IMR-90 (cell line): ENCODE data around the gene LDLRAD3.

Experiments
- CTCF ChIP-seq: conservative IDR thresholded peaks from 2 replicates; pipeline ENCODE4 v1.5.1; 2012; ENCODE audit warnings: mild to moderate bottlenecking, low read depth, low read length, improper control_type of control experiment
- RFX5 ChIP-seq: IDR thresholded peaks from 2 replicates; pipeline ENCODE4 v1.8.0; 2012; ENCODE audit warnings: low read depth, mild to moderate bottlenecking, low read length, moderate library complexity
- SMC3 ChIP-seq: fragments of 150-350 bp; IDR thresholded peaks from 2 replicates; pipeline ENCODE4 v1.6.1; 2016; ENCODE audit warnings: low read depth, mild to moderate bottlenecking, antibody characterized with exemption, low read length, moderate library complexity

GRCh38 chr11:36006556-36006955, 62.7 kb downstream of the LDLRAD3 start:
- no peak for TF ChIP-seq CTCF
- TF ChIP-seq SMC3 = no peak
- TF ChIP-seq RFX5 = no peak
